HG03139 (cell line): ENCODE data around the gene TNPO1.
"Not testable (repeated sequence)": the region's sequence is repeated elsewhere in the genome, so short reads cannot be mapped to it uniquely, and the experiment has no call there.

Experiments
- ATAC-seq: cut with Tn5 transposase; IDR thresholded peaks from one replicate; pipeline ENCODE4 v1.9.1; 2021; ENCODE audit not compliant: unreplicated experiment

The TNPO1 gene

DNA sequence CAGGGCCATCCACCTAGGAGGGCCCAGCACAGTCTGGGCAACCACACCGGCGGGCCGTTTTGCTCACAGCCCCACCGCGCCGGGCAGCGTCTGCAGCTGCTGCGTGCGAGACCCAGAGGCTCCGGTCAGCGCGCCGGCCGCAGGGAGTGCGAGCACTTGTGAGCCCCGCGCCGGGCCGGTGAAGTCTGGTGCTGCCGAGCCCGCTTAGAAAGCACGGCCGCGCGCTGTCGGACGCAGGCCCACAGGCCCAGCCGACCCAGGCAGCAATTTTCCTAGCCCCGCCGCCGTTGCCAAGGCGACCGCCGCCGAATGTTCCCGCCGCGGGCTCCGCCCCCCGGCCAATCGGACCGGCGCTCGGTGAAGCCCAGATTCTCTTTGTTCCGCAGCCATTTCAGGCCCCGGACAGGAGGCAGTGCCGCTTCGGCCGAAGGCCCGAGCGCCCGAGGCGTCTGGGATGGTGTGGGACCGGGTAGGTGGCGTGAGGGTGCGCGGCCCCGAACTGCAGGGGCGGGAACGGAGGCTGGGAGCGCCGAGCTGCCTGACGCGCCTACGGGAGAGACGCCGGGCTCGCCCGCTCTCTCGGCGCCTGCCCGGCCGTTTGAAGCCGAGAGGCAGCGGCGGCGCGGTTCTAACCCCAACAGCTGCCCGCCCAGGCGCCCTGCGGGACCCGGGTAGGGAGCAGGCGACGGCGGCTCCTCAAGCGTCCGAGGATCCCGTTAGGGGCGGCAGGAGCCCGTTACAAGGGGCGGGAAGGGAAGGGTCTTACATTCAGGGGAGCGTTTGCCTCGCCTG lies at the start of gene TNPO1:
TSS of gene TNPO1 (plus strand) at position 378 of the 792 bp plus-strand sequence. CDS start at position 455, 77 bp downstream.
- peak; percentile 78 for ATAC-seq

DNA sequence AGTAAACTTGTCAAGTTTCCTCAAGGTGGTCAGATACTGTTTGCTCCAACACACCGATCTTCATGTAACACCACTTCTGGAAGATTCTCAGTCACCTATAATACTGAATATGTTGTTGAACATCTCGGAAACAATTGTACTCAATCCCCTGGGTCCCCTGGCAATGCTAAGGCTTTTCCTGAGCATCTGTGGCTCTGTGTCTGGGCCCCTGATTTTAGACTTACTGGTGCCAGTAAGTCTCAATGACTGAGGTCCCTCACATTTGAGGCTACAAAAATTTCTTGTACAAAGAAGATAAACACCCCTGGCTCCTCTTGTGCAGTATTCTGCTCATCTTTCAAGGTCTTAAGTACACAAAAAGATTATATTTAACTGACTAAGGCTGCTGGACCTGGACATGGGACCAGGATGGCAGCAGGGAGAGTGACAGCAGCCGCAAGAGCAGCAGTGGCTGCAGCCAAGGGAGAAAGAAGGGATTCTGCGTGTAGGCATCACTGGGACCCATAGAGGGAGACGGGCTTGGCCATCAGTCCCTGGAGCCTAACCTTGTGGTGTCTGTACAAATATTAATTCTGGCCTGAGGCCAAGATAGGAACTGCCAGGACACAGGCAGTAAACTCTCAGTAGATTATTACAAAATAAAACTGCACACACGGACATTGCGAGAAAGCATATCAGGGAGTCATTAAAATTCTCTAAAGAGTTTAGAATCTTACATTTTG lies 49.0 kb upstream of the TNPO1 start:
- no peak for ATAC-seq

DNA sequence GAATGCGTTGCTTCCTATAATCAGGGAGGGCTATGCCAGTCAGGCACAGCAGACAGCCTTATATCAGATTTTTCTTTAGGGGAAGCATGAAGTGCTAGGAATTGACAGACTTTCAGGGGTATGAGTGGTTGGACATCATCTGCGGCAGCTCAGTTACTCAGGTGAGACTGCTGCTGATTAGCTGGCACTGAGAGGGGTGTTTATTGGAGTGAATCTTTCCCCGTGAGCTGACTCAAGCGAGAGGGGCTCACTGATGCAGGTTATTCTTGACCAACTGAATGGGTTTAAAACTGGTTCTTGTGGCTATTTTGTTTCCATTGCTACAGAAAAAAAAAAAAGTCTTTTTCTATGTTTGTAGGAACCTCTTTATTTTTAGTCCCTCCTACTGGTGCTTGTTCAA lies 46.2 kb upstream of the TNPO1 start:
- no peak for ATAC-seq

DNA sequence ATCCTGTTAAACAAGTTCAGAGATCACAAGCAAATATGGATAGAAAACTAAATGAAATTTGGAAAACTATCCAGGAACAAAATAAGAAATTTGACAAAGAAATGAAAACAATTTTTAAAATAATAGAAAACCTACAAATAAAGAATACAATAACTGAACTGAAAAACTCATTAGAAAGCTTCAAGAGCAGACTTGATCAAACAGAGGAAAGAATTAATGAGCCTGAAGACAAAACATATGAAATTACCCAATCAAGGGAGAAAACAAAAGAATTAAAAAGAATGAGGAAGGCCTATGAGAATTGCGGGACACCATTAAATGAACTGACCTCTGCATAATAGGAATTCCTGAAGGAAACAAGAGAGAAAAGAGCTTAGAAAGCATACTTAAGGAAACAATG lies 39.8 kb upstream of the TNPO1 start:
- ATAC-seq: no peak

DNA sequence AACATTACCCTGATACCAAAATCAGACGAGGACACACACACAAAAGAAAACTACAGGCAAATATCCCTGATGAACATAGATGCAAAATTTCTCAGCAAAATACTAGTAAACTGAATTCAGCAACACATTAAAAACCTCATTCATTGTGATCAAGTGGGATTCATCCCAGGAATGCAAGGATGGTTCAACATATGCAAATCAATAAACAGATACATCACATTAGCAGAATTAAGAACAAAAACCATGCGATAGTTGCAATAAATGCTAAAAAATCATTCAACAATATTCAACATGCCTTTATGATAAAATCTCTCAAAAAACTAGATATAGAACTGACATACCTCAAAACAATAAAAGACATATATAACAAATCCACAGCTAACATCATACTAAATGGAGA lies 36.9 kb upstream of the TNPO1 start:
- no peak for ATAC-seq

DNA sequence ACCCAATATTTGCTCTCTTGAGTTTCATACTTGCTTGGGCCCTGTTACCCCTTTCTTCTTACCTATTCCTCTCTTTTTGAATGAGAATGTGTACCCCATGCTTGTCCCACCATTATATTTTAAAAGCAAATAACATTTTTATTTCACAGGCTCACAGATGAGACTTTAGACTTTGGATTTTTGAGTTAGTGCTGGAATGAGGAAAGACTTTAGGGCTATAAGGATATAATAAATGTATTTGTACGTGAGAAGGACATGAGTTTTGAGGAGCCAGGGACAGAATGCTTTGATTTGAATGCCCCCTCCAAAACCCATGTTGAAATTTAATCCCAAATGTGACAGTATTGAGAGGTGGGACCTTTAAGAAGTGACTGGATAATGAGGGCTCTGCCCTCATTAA lies 33.1 kb upstream of the TNPO1 start:
- ATAC-seq: no peak

DNA sequence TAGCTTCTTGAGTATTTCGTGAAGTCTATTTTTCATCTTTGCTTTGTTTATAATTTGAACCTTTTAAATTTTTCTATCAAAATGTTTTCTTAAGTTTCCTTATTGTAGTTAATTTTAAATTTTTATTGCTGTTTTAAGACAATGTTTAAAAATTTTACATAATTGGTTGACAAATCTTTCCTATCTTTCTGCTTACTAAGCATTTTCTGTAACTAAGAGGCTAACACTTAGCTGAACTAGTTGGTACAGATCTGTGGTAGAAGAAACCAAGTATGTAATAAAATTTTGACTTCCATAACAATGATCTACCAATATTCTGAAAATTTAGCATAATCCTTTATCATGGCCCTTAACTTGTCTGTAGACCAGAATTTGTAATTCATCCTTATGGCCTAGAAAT lies 32.3 kb upstream of the TNPO1 start:
- ATAC-seq: no peak

DNA sequence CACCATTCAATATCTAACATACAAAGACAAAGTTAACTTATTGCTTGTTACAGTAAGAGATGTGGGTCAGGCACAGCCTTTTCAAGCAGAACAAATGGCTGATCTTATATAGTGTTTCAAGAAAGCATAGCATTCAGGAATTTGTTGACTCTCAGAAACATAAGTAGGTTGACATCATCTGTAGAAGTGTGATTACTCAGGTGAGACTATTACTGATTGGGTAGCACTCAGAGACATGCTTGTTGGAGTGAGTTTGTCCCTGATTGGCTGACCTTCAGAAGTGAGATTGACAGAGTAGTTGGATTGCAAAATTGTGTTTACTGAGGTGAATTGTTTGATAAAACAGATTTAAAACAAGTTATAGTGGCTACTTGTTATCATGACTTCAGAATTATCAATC lies 30.7 kb upstream of the TNPO1 start:
- ATAC-seq: no peak

DNA sequence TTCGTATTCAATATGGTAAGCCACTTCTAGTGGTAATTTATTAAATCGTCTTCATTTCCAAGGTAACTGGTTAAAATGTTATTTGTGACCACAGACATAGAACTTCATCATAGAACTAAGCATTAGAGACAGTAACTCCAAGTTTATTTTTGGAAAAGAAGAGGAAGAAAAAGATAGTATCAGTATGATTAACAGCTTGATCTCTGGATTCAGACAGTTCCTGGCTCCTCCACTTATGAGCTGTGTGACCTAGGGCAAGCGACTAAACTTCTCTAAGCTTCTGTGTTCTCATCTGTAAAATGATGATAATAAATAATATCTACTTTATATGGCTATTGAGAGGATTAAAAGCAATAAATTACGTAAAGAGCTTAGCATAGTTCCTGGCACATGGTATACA lies 29.8 kb upstream of the TNPO1 start:
- ATAC-seq: no peak

DNA sequence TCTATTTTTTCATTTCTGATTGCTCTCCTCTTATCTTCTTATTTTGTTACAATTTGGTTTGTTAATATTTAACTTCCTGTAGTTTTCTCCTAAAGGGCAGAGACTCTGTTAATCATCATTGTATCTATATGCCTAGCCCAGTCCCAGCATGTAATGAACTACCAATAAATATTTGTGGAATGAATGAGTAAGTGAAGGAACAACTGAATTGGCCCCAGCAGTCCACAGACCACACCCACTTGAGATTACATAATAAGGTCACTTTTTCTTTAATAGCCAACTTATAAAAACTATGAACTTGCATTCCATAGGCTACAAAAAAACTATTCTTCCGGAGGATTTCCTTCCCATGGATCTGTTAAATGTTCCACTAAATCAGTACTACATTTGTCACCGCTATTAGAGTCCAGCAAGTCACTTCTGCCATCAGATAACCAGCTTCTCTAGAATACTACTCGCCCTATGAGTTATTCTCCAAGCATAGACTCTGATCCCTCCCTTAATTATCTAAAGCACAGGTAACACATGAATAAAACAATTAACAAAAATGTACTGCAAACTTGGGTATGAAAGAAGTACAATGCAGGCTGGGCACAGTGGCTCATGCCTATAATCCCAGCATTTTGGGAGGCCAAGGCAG lies 27.5 kb upstream of the TNPO1 start:
- no peak for ATAC-seq

DNA sequence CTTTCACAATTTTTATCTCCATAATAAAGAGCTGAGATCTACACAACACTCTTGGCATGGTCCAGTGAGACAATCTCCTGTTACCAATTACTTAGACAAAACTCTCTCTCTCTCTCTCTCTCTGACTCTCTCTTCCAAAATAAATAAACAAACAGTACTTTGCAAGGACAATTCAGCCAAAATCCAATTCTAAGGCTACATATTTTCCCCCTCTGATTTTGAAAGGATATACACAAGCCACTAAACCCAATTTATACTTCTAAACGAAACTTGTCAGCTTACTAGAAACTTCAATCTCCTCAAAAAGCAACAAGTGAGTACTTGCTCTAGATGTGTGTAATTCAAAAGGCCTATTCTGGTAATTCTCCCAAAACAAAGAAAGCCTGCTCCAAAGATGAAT lies 26.3 kb upstream of the TNPO1 start:
- ATAC-seq: no peak

DNA sequence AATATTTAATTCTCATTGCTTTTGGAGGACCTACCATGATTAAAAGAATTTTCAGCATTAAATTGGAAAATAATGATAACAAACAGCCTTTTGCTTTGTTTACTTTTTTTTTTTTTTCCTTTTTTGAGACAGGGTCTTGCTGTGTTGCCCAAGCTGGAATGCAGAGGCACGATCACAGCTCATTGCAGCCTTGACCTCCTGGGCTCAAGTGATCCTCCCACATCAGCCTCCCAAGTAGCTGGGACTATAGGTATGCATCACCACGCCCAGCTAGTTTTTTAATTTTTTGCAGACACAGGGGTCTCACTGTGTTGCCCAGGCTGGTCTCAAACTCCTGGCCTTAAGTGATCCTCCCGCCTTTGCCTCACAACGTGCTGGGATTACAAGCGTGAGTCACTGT lies 23.8 kb upstream of the TNPO1 start:
- ATAC-seq: not testable (repeated sequence)

DNA sequence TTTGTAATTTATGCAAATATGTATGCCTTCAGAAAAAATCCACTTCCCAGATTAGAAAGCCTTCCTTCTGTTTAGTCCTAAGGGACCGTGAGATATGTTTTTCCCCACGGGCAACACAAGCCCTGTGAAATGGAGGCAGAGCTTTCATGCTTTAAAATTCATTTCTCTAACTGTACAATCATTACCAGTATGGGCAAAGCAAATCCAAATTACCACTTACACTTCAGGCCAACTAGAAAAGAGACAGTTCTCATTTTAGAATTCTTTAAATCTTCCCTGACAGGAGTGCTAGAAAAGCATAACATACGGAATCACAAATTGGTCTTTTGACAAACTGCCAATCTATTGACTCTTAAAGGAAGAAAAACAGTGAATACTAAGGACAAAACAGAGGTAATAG lies 20.5 kb upstream of the TNPO1 start:
- no peak for ATAC-seq

DNA sequence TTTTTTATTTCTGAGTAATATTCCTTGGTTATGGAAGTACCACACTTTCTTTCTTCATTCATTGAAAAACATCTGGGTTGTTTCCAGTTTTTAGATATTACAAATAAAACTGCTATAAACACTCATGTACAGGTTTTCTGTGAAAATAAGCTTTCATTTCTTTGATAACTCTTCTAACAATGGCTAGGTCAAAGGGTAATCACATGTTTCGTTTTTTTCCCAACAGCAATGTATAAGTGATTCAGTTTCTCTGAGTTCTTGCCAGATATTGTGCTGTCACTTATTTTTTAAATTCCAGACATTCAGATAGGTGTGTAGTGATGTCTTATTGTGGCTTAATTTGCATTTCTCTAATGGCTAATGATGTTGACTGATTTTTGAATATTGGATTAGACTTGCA lies 16.7 kb upstream of the TNPO1 start:
- no peak for ATAC-seq

DNA sequence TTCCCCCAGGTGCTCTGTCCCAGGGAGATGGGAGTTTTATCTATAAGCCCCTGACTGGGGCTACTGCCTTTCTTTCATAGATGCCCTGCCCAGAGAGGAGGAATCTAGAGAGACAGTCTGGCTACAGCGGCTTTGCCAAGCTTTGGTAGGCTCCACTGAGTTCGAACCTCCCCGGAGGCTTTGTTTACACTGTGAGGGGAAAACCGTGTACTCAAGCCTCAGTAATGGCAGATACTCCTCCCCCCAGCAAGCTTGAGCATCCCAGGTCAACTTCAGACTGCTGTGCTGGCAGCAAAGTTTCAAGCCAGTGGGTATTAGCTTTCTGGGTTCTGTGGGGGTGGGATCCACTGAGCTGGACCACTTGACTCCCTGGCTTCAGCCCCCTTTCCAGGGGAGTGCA lies 7.8 kb upstream of the TNPO1 start:
- not testable (repeated sequence) for ATAC-seq

DNA sequence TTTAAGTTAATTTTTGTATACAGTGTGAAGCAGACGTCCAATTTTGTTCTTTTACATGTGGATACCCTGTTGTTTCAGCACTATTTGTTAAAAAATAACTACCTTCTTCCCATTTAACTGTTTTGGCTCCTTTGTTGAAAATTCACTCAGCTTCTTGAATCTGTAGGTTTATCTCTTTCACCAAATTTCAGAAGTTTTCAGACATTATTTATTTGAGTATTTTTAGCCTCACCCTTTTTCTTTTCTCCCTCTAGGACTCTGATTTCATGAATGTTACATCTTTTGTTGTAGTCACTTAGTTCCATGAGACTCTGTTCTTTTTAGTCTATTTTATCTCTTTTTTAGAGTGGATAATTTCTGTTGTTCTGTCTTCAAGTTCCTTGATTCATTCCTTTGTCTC lies 4.6 kb upstream of the TNPO1 start:
- ATAC-seq: no peak

DNA sequence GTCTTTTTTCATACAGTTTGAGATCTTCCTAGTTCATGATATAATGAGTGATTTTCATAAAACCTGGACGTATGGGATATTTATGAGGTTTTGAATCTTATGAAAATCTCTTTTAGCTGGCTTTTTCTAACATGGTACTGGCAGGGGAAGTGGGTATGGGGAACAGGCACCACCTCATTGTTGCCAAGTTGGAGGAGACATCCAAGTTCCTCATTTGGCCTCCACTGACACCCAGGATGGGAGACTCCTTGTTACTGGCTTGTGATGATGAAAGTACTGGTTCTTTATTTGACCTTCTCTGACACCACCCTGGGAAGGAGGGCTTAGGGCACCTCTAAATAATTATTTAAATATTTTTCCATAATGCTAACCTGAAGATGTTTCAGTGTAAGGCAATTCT lies 4.0 kb upstream of the TNPO1 start:
- ATAC-seq: no peak

DNA sequence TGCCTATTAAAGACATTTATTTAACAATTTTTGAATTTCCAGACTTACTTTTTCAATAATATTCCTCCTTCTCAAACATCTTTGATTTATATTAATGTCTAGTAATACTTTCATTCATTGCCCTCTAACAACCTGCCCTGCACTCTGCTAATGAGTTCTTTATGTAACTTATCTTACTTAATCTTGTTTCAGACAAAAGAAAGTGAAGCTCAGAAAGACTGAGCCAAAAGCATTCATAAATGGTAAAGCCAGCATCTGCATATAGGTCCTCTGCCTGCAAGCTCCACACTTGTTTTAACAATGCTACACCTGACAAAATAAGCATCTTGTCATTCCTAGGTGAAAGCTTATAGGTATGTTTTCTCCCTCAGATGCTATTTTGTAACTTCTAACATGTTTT lies 2.4 kb upstream of the TNPO1 start:
- ATAC-seq: no peak

DNA sequence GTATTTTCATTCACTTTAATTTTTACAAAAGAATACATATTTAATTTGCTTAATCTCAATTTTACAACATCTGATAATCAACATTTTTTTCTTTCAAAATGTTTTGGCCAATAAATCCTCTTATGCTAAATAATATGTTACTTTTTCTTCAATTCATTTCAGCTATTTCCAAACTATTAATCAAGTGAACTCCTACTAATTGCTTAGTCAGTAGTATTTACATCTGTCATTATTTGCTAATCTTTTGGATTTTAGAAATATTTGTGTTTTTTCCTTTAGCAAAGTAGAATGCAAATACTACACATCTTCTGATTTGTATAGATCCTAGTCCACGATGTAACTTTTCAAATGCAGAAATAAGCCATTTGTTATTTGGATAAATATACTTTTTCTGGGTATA lies 1.6 kb upstream of the TNPO1 start:
- ATAC-seq: no peak

DNA sequence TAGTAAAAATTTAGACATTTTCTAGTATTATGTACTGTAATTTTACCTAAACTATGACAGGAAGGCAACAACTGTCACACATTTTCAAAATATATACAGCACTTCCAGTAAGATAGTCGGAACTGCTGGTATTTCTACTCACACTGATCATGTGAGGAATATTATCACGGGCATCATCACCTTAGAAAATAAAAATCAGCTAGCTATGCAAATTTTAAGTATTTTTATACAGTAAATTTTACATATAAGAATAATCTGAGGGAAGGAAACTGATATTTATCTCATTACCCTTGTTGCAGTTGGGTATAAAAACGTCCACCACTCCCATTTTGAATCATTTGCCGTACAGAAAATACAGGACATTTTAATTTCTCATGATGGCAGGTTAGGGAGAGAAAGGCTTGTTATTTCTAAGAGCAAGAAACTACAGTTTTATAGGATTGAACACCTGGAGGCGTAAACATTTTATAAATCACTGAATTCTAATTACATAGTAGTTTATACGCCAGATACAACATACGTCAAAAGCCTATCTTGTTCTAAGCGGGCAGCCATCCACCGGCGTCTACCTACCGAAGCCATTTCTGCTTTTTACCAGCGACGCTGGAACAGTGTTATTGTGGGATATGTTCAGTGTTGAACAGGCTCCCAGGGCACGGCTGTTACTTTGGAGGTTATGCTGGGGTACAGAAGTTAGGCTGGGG lies 729 bp upstream of the TNPO1 start:
- no peak for ATAC-seq

DNA sequence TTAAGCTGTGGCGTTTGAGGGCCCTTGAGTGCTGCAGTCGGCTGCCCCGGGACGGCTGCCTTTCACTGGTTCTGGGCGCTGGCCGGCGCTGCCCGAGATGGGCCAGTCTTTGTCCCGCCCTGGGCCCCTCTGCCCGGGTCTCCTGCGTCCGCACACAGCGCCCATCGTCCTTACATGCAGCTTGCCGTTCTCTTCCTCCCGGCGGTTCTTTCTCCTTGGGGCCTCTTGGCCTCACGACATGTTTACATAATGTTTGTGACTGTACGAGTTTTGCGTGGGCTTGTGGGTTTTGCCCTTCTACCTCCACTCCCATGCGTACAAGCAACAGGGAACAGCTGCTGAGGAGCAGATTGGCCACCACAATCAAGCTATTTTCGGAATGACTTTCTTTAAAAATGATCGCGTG lies 618 bp downstream of the TNPO1 start:
- ATAC-seq: peak; percentile 22
